BE2C (cell line): ENCODE data around the gene IRAK2.
"Not testable (repeated sequence)": the region's sequence is repeated elsewhere in the genome, so short reads cannot be mapped to it uniquely, and the experiment has no call there.

Experiments
- DNase-seq: peaks from one replicate; pipeline ENCODE4 v3.0.0-alpha.2; 2020
- H3K27me3 ChIP-seq: fragments of 250-450 bp; sonication (Bioruptor Pico); 2 replicates; pipeline ENCODE4 v1.5.1; 2020; ENCODE audit warnings: mild to moderate bottlenecking
- H3K36me3 ChIP-seq: fragments of 250-450 bp; sonication (Bioruptor Pico); 2 replicates; pipeline ENCODE4 v1.5.1; 2020; ENCODE audit warnings: mild to moderate bottlenecking
- H3K4me1 ChIP-seq: fragments of 250-450 bp; sonication (Bioruptor Pico); 2 replicates; pipeline ENCODE4 v1.5.1; 2020
- H3K4me3 ChIP-seq: 2 replicates; pipeline ENCODE4 v1.5.1; 2011; ENCODE audit warnings: low read depth, low read length
- H3K9me3 ChIP-seq: fragments of 250-450 bp; sonication (Bioruptor Pico); 2 replicates; pipeline ENCODE4 v1.5.1; 2020
- CTCF ChIP-seq: IDR thresholded peaks from 2 replicates; pipeline ENCODE4 v1.5.1; 2012; ENCODE audit warnings: mild to moderate bottlenecking, low read depth, low read length

IRAK2 gene

GRCh38 chr3:10269443-10269842 lies 104.7 kb downstream of the IRAK2 start:
- Histone ChIP-seq H3K27me3 (no peaks in the 10 kb centered on the region), H3K36me3 (peaks cover 10% of the 10 kb centered on the region)
- TF ChIP-seq CTCF = no peak

GRCh38 chr3:10272476-10272875 lies 107.8 kb downstream of the IRAK2 start:
- H3K9me3 ChIP-seq, H3K27me3 ChIP-seq, DNase-seq, H3K4me3 ChIP-seq, H3K4me1 ChIP-seq: not testable (repeated sequence)
- H3K36me3 ChIP-seq = peaks cover 10% of the 10 kb centered on the region

More at GRCh38 chr3:10269443-10269842, 104.7 kb downstream of the IRAK2 start:
- H3K4me1 ChIP-seq = no peaks in the 10 kb centered on the region
- no peak for DNase-seq
- no peaks in the 10 kb centered on the region for H3K9me3 ChIP-seq
- H3K4me3 ChIP-seq = no peak overlapping the region

GRCh38 chr3:10272977-10273376 lies 108.3 kb downstream of the IRAK2 start:
- Histone ChIP-seq H3K27me3 (no peaks in the 10 kb centered on the region), H3K4me1 (no peaks in the 10 kb centered on the region), H3K36me3 (peaks cover 10% of the 10 kb centered on the region), H3K9me3 (no peaks in the 10 kb centered on the region), H3K4me3 (no peak overlapping the region)
- no peak for DNase-seq
- no peak for TF ChIP-seq CTCF

- DNase-seq = no peak
- Histone ChIP-seq H3K4me3 (no peak overlapping the region), H3K4me1 (no peaks in the 10 kb centered on the region), H3K9me3 (no peaks in the 10 kb centered on the region), H3K27me3 (no peaks in the 10 kb centered on the region), H3K36me3 (peaks cover 10% of the 10 kb centered on the region)
- TF ChIP-seq CTCF = no peak
These were observed 109.1 kb downstream of the IRAK2 start for GRCh38 chr3:10273702-10274305.

- H3K36me3 ChIP-seq = peaks cover 6% of the 10 kb centered on the region
These were observed 109.9 kb downstream of the IRAK2 start for GRCh38 chr3:10274601-10275000.

GRCh38 chr3:10277115-10277625 lies 112.5 kb downstream of the IRAK2 start:
- H3K27me3 ChIP-seq = no peaks in the 10 kb centered on the region
- H3K9me3 ChIP-seq = no peaks in the 10 kb centered on the region
- H3K4me1 ChIP-seq = no peaks in the 10 kb centered on the region
- H3K36me3 ChIP-seq = peaks cover 4% of the 10 kb centered on the region; the same call in 1 of the 2 replicates
- no peak overlapping the region for H3K4me3 ChIP-seq
- no peak for DNase-seq
- no peak for TF ChIP-seq CTCF

More at GRCh38 chr3:10274601-10275000, 109.9 kb downstream of the IRAK2 start:
- Histone ChIP-seq H3K4me3 (no peak overlapping the region), H3K4me1 (no peaks in the 10 kb centered on the region), H3K27me3 (no peaks in the 10 kb centered on the region), H3K9me3 (no peaks in the 10 kb centered on the region)
- no peak for TF ChIP-seq CTCF
- no peak for DNase-seq
